PC-3 (cell line): Measurements from ENCODE around the gene C11orf86. TPM values are rescaled to one million over a fixed set of nuclear protein-coding genes. Genes with fewer than 3 reads are reported as not detected.
A peak's percentile ranks its signal among the peaks of the same experiment; 100 is the strongest.

Experiments used
- ATAC-seq: fragments of 200-7000 bp; cut with Tn5 transposase; 2 replicates; pipeline ENCODE4 v1.9.1; 2020; ENCODE audit warnings: mild to moderate bottlenecking, moderate library complexity
- BruUV-seq: library from RNA; stranded (reverse); fragments of 400-500 nt; replicated peaks from 2 replicates; lab custom pipeline; 2021; lab: Mats Ljungman, UMichigan
- CTCF ChIA-PET: fragments of 300-600 bp; sonication (Branson Sonifier 250); formaldehyde crosslinking; loops from one replicate; lab custom pipeline; 2022; ENCODE audit warnings: antibody characterized with exemption; lab: Charles Lee
- POLR2A ChIA-PET: fragments of 300-600 bp; sonication (Branson Sonifier 250); formaldehyde crosslinking; loops from one replicate; lab custom pipeline; 2022; ENCODE audit warnings: antibody characterized with exemption; ENCODE audit not compliant: unreplicated experiment; lab: Charles Lee
- DNase-seq: peaks from one replicate; pipeline ENCODE4 v3.0.0-alpha.2; 2015
- H2AFZ ChIP-seq: fragments of 300-600 bp; sonication (generic); 2 replicates; pipeline ENCODE4 v1.6.0; 2016; ENCODE audit warnings: antibody characterized with exemption, low read length
- H3F3A ChIP-seq: fragments of 300-600 bp; sonication (generic); one replicate; pipeline ENCODE4 v1.6.0; 2017; ENCODE audit warnings: antibody characterized with exemption, low read length, control low read depth, mild to moderate bottlenecking; ENCODE audit not compliant: unreplicated experiment
- H3K27ac ChIP-seq: fragments of 300-600 bp; sonication (generic); 2 replicates; pipeline ENCODE4 v1.5.1; 2016; ENCODE audit warnings: mild to moderate bottlenecking, low read length
- H3K27me3 ChIP-seq: fragments of 300-600 bp; sonication (generic); 2 replicates; pipeline ENCODE4 v1.6.1; 2016; ENCODE audit warnings: low read length, mixed read lengths
- H3K36me3 ChIP-seq: fragments of 300-600 bp; sonication (generic); 2 replicates; pipeline ENCODE4 v1.6.1; 2016; ENCODE audit warnings: low read depth, mixed run types, low read length, mixed read lengths
- H3K4me1 ChIP-seq: fragments of 300-600 bp; sonication (generic); 2 replicates; pipeline ENCODE4 v1.5.1; 2016; ENCODE audit warnings: low read length; ENCODE audit not compliant: insufficient read depth
- H3K4me2 ChIP-seq: fragments of 300-600 bp; sonication (generic); 2 replicates; pipeline ENCODE4 v1.6.0; 2016; ENCODE audit warnings: low read length
- H3K4me3 ChIP-seq: fragments of 300-600 bp; sonication (generic); 2 replicates; pipeline ENCODE4 v1.5.1; 2016; ENCODE audit warnings: mild to moderate bottlenecking, low read length, mixed read lengths
- H3K79me2 ChIP-seq: fragments of 300-600 bp; sonication (generic); 2 replicates; pipeline ENCODE4 v1.6.1; 2017; ENCODE audit warnings: low read length, mixed read lengths
- H3K9ac ChIP-seq: fragments of 300-600 bp; sonication (generic); 2 replicates; pipeline ENCODE4 v1.6.0; 2016; ENCODE audit warnings: mild to moderate bottlenecking, low read length
- H3K9me2 ChIP-seq: fragments of 300-600 bp; sonication (generic); replicated peaks from 2 replicates; pipeline ENCODE4 v1.6.1; 2016; ENCODE audit warnings: mixed run types, low read length, mixed read lengths
- H3K9me3 ChIP-seq: fragments of 300-600 bp; sonication (generic); 2 replicates; pipeline ENCODE4 v1.6.1; 2016; ENCODE audit warnings: low read length, mixed read lengths
- H4K20me1 ChIP-seq: fragments of 300-600 bp; sonication (generic); 2 replicates; pipeline ENCODE4 v1.6.1; 2016; ENCODE audit warnings: low read length, mixed read lengths
- EZH2 ChIP-seq: fragments of 300-600 bp; sonication (generic); IDR thresholded peaks from one replicate; pipeline ENCODE4 v1.6.1; 2017; ENCODE audit warnings: antibody characterized with exemption, mild to moderate bottlenecking, low read length; ENCODE audit not compliant: unreplicated experiment
- EZH2phosphoT487 ChIP-seq: fragments of 300-600 bp; sonication (generic); IDR thresholded peaks from 2 replicates; pipeline ENCODE4 v1.6.1; 2018; ENCODE audit warnings: mild to moderate bottlenecking, antibody characterized with exemption, low read length, borderline replicate concordance
- intact Hi-C: fragments of 100-400 bp; cut with micrococcal nuclease; formaldehyde crosslinking; loops from 2 replicates; pipeline ENCODE4 v1.9.0; 2023
- total RNA-seq: library from RNA; depleted of rRNA; stranded (reverse); fragments of >200 nt; gene quantifications from 2 replicates; pipeline ENCODE4 v1.2.3, GENCODE V29; 2014
- TF ChIP-seq, protein P1 (sequence below): fragments of 300-600 bp; sonication (generic); conservative IDR thresholded peaks from 2 replicates; pipeline ENCODE4 v1.5.1; 2017; ENCODE audit warnings: antibody characterized with exemption, low read depth, mild to moderate bottlenecking, low read length

Gene C11orf86
- total RNA-seq, 1 experiment from 2014 or later, result not detected

DNA sequence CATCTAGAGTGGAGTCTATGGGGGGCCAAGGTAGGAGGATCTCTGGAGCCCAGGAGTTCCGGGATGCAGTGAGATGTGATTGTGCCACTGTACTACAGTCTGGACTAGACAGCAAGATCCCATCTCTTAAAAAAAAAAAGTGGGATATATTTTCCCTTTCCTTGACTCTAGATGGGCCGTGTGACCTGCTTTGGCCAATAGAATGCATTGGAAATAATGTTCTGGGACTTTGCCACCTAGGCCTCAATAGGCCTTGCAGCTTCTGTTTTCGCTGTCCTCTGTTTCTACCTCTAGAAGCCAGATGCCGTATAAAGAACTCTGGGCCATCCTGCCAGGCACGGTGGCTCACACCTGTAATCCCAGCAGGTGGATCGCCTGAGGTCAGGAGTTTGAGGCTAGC, 3.6 kb downstream of the C11orf86 start:
- intact Hi-C loops, result no loop called here
- TF ChIP-seq EZH2 (no peak), EZH2phosphoT487 (no peak)
- TF ChIP-seq, protein P1, sequence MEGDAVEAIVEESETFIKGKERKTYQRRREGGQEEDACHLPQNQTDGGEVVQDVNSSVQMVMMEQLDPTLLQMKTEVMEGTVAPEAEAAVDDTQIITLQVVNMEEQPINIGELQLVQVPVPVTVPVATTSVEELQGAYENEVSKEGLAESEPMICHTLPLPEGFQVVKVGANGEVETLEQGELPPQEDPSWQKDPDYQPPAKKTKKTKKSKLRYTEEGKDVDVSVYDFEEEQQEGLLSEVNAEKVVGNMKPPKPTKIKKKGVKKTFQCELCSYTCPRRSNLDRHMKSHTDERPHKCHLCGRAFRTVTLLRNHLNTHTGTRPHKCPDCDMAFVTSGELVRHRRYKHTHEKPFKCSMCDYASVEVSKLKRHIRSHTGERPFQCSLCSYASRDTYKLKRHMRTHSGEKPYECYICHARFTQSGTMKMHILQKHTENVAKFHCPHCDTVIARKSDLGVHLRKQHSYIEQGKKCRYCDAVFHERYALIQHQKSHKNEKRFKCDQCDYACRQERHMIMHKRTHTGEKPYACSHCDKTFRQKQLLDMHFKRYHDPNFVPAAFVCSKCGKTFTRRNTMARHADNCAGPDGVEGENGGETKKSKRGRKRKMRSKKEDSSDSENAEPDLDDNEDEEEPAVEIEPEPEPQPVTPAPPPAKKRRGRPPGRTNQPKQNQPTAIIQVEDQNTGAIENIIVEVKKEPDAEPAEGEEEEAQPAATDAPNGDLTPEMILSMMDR, result no peak
- H3K4me1 ChIP-seq, result peaks cover 21% of the 10 kb centered on the region
- H2AFZ ChIP-seq, result no peak overlapping the region
- BruUV-seq, result no TSS peak
- H3K27me3 ChIP-seq, result no peaks in the 10 kb centered on the region
- H3K4me2 ChIP-seq, result no peak overlapping the region
- H3K9me2 ChIP-seq, result no peaks in the 10 kb centered on the region
- H3F3A ChIP-seq, result no peaks in the 10 kb centered on the region
- no peak overlapping the region for H3K4me3 ChIP-seq
- no peak for ATAC-seq
- no peaks in the 10 kb centered on the region for H3K36me3 ChIP-seq
- DNase-seq, result no peak
- ChIA-PET CTCF (no interaction called here), POLR2A (no interaction called here)
- no peak overlapping the region for H3K9ac ChIP-seq
- no peak overlapping the region for H3K27ac ChIP-seq
- H3K9me3 ChIP-seq, result no peaks in the 10 kb centered on the region; the same call in 1 of the 2 replicates
- no peaks in the 10 kb centered on the region for H4K20me1 ChIP-seq
- H3K79me2 ChIP-seq, result no peaks in the 10 kb centered on the region

DNA sequence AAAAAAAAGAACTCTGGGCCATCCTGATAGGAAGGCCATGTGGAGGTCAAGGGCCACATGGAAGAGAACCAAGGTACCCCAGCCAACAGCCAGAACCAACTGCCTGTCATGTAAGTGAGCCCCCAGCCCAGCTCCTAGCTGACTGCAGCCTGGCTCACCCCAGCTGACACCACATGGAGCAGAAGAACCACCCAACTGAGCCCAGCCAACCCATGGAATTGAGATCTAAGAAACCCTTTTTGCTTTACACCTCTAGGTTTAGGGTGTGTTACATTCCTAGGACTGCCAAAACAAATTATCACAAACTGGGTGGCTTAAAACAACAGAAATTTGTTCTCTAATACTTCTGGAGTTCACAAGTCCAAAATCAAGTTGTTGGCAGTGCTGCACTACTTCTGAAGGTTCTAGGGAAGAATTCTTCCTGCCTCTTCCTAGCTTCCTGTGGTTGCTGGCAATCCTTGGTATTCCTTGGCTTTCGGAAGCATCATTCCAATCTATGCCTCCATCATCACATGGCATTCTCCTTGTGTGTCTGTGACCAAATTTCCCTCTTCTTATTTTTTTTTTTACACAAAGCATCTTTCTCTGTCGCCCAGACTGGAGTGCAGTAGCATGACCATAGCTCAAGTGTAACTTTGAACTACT, 4.4 kb downstream of the C11orf86 start:
- peaks cover 29% of the 10 kb centered on the region for H3K4me1 ChIP-seq
- no peaks in the 10 kb centered on the region for H3K9me2 ChIP-seq
- no peak overlapping the region for H3K4me3 ChIP-seq
- TF ChIP-seq EZH2phosphoT487 (no peak), EZH2 (no peak)
- TF ChIP-seq, protein P1, result no peak
- BruUV-seq, result no TSS peak
- no peak for ATAC-seq
- no peaks in the 10 kb centered on the region for H4K20me1 ChIP-seq
- intact Hi-C loops, result no loop called here
- H2AFZ ChIP-seq, result no peak overlapping the region
- H3K4me2 ChIP-seq, result no peak overlapping the region
- no peak overlapping the region for H3K9ac ChIP-seq
- no peaks in the 10 kb centered on the region for H3K36me3 ChIP-seq
- ChIA-PET POLR2A (no interaction called here), CTCF (no interaction called here)
- no peaks in the 10 kb centered on the region for H3K27me3 ChIP-seq
- no peaks in the 10 kb centered on the region for H3F3A ChIP-seq
- no peaks in the 10 kb centered on the region for H3K79me2 ChIP-seq
- no peak overlapping the region for H3K27ac ChIP-seq
- DNase-seq, result no peak
- no peaks in the 10 kb centered on the region; the same call in 1 of the 2 replicates for H3K9me3 ChIP-seq

DNA sequence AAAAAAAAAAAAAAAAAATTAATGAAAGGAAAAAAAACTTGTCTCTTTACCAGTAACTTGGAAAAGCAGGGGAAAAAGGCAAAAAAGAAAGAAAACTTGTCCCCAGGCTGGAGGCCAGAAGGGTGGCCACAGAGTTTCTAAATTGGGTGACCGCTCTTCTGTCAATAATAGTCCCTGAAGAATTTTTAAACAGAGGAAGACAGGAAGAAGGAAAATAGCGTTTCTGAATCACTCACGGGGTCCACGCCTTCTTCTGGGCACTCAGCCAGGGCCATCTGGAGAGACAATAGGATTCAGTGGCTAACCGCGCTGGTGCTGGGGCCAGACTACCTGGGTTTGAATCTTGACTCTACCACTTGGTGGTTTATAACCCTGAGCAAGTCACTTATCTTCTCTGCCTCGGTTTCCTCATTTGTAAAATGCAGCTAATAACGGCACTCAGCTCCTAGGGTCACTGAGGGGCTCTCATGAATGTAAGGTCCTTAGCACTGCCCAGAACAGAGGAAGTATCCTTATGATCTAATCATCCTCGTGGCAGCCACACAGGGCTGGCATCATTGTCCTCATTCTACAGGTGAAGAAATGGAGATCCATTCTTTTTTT, 7.0 kb downstream of the C11orf86 start:
- CTCF ChIA-PET, result no interaction called here

More for the DNA sequence above, 7.0 kb downstream of the C11orf86 start:
- peak; percentile 99 for DNase-seq
- H3F3A ChIP-seq, result no peaks in the 10 kb centered on the region
- BruUV-seq, result no TSS peak
- no peak overlapping the region for H2AFZ ChIP-seq
- H3K9me3 ChIP-seq, result no peaks in the 10 kb centered on the region; the same call in 1 of the 2 replicates
- peak; percentile 85 for ATAC-seq
- no peak overlapping the region for H3K4me3 ChIP-seq
- peak overlapping the region; percentile 40 for H3K4me2 ChIP-seq
- H3K9me2 ChIP-seq, result no peaks in the 10 kb centered on the region
- intact Hi-C loops, result loop anchor here (1.0 kb wide), 2 partner anchors 12 to 24 kb away; partner anchors contain the start of gene PC
- H3K79me2 ChIP-seq, result no peaks in the 10 kb centered on the region
- H3K9ac ChIP-seq, result no peak overlapping the region
- H3K36me3 ChIP-seq, result no peaks in the 10 kb centered on the region
- H3K27ac ChIP-seq, result peak overlapping the region; percentile 52
- no peak for TF ChIP-seq EZH2
- TF ChIP-seq, protein P1, result no peak
- no peak for TF ChIP-seq EZH2phosphoT487
- POLR2A ChIA-PET, result no interaction called here
- no peaks in the 10 kb centered on the region for H4K20me1 ChIP-seq
- no peaks in the 10 kb centered on the region for H3K27me3 ChIP-seq
- H3K4me1 ChIP-seq, result peaks cover 28% of the 10 kb centered on the region
